K562 (cell line): ENCODE data around the gene WFDC13.
"Not testable (repeated sequence)": the region's sequence is repeated elsewhere in the genome, so short reads cannot be mapped to it uniquely, and the experiment has no call there.

ENCODE experiments used
- EP300 ChIP-seq: IDR thresholded peaks from 2 replicates; pipeline ENCODE4 v1.6.1; 2012; ENCODE audit warnings: low read length, improper control_type of control experiment
- NR3C1 ChIP-seq: sonication (generic); formaldehyde crosslinking; IDR thresholded peaks from 2 replicates; pipeline ENCODE4 v1.8.1; 2022; ENCODE audit warnings: missing genetic modification reagents
- POLR2A ChIP-seq: fragments of 450-650 bp; conservative IDR thresholded peaks from 2 replicates; pipeline ENCODE4 v1.6.1; 2016
- SMAD3 ChIP-seq: fragments of 450-650 bp; formaldehyde crosslinking; conservative IDR thresholded peaks from 2 replicates; pipeline ENCODE4 v1.4.0; 2020; ENCODE audit warnings: mild to moderate bottlenecking
- TAF1 ChIP-seq: IDR thresholded peaks from 2 replicates; pipeline ENCODE4 v1.6.1; 2011; ENCODE audit warnings: mild to moderate bottlenecking, low read length, moderate library complexity; ENCODE audit not compliant: insufficient read depth, control insufficient read depth, severe bottlenecking; ENCODE audit errors: extremely low read depth
- TF ChIP-seq, protein P1 (sequence below), 2 experiments: IDR thresholded peaks; 2 replicates each; pipeline ENCODE4 v1.6.1; 2011; ENCODE audit warnings: borderline replicate concordance in 1 of 2, control low read depth in 1 of 2, low read depth in 1 of 2, low read length in 1 of 2, mild to moderate bottlenecking in 1 of 2, mixed read lengths in 1 of 2, moderate library complexity in 1 of 2; ENCODE audit not compliant: insufficient read depth in 1 of 2, insufficient read length in 1 of 2, poor library complexity in 1 of 2, severe bottlenecking in 1 of 2; ENCODE audit errors: extremely low read depth in 1 of 2
- TF ChIP-seq, protein P2 (sequence below): sonication (generic); formaldehyde crosslinking; IDR thresholded peaks from 2 replicates; pipeline ENCODE4 v1.8.1; 2023; ENCODE audit warnings: mild to moderate bottlenecking, missing genetic modification reagents
- TF ChIP-seq, protein P3 (sequence below), 3 experiments: IDR thresholded peaks in 2 of 3; conservative IDR thresholded peaks in 1 of 3; 2 replicates each; pipeline ENCODE4 v1.5.1; 2011 to 2012; ENCODE audit warnings: low read length in 3 of 3, mild to moderate bottlenecking in 3 of 3, control low read depth in 2 of 3, improper control_type of control experiment in 1 of 3, inconsistent platforms in 1 of 3, low read depth in 1 of 3, mixed read lengths in 1 of 3, moderate library complexity in 1 of 3; ENCODE audit not compliant: insufficient read depth in 2 of 3

DNA sequence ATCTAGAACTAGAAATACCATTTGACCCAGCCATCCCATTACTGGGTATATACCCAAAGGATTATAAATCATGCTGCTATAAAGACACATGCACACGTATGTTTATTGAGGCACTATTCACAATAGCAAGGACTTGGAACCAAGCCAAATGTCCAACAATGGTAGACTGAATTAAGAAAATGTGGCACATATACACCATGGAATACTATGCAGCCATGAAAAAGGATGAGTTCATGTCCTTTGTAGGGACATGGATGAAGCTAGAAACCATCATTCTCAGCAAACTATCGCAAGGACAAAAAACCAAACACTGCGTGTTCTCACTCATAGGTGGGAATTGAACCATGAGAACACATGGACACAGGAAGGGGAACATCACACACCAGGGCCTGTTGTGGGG, 44.8 kb upstream of the WFDC13 start:
- TF ChIP-seq, protein P1, sequence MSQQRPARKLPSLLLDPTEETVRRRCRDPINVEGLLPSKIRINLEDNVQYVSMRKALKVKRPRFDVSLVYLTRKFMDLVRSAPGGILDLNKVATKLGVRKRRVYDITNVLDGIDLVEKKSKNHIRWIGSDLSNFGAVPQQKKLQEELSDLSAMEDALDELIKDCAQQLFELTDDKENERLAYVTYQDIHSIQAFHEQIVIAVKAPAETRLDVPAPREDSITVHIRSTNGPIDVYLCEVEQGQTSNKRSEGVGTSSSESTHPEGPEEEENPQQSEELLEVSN (IDR thresholded peaks at IDR 0.05; ENCODE audit: borderline replicate concordance in 1 of 2, extremely low read depth in 1 of 2, insufficient read depth in 1 of 2, insufficient read length in 1 of 2, low read depth in 1 of 2, low read length in 1 of 2, poor library complexity in 1 of 2, severe bottlenecking in 1 of 2) = not testable (repeated sequence)
- not testable (repeated sequence) for TF ChIP-seq POLR2A; TAF1; NR3C1 (CRISPR knock-in tag); SMAD3 (CRISPR knock-in tag); EP300
- TF ChIP-seq, protein P2, sequence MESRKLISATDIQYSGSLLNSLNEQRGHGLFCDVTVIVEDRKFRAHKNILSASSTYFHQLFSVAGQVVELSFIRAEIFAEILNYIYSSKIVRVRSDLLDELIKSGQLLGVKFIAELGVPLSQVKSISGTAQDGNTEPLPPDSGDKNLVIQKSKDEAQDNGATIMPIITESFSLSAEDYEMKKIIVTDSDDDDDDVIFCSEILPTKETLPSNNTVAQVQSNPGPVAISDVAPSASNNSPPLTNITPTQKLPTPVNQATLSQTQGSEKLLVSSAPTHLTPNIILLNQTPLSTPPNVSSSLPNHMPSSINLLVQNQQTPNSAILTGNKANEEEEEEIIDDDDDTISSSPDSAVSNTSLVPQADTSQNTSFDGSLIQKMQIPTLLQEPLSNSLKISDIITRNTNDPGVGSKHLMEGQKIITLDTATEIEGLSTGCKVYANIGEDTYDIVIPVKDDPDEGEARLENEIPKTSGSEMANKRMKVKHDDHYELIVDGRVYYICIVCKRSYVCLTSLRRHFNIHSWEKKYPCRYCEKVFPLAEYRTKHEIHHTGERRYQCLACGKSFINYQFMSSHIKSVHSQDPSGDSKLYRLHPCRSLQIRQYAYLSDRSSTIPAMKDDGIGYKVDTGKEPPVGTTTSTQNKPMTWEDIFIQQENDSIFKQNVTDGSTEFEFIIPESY = not testable (repeated sequence)
- TF ChIP-seq, protein P3, sequence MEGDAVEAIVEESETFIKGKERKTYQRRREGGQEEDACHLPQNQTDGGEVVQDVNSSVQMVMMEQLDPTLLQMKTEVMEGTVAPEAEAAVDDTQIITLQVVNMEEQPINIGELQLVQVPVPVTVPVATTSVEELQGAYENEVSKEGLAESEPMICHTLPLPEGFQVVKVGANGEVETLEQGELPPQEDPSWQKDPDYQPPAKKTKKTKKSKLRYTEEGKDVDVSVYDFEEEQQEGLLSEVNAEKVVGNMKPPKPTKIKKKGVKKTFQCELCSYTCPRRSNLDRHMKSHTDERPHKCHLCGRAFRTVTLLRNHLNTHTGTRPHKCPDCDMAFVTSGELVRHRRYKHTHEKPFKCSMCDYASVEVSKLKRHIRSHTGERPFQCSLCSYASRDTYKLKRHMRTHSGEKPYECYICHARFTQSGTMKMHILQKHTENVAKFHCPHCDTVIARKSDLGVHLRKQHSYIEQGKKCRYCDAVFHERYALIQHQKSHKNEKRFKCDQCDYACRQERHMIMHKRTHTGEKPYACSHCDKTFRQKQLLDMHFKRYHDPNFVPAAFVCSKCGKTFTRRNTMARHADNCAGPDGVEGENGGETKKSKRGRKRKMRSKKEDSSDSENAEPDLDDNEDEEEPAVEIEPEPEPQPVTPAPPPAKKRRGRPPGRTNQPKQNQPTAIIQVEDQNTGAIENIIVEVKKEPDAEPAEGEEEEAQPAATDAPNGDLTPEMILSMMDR (IDR thresholded peaks at IDR 0.05 in 2 of 3, conservative IDR thresholded peaks at IDR 0.05 in 1 of 3; ENCODE audit: insufficient read depth in 2 of 3, low read depth in 1 of 3, low read length in 3 of 3) = not testable (repeated sequence)
